Neural progenitor cell (in vitro differentiated cells): ENCODE measurements around the gene RORC. TPM values are rescaled to one million over a fixed set of nuclear protein-coding genes. Genes with fewer than 3 reads are reported as not detected.

Experiments used
- DNase-seq: peaks from one replicate; pipeline ENCODE4 v3.0.0-alpha.2; 2016; ENCODE audit warnings: low spot score
- H2AFZ ChIP-seq: fragments of 200-600 bp; sonication (generic); replicated peaks from 2 replicates; pipeline ENCODE4 v1.6.1; 2016; ENCODE audit warnings: antibody characterized with exemption
- H3F3A ChIP-seq: fragments of 200-600 bp; sonication (generic); 2 replicates; pipeline ENCODE4 v1.6.1; 2016; ENCODE audit warnings: antibody characterized with exemption, low read depth
- H3K27ac ChIP-seq: fragments of 200-600 bp; sonication (generic); 2 replicates; pipeline ENCODE4 v1.5.1; 2016; ENCODE audit warnings: mild to moderate bottlenecking
- H3K27me3 ChIP-seq: fragments of 200-600 bp; sonication (generic); 2 replicates; pipeline ENCODE4 v1.6.1; 2016; ENCODE audit warnings: mild to moderate bottlenecking, moderate library complexity
- H3K36me3 ChIP-seq: fragments of 200-600 bp; sonication (generic); 2 replicates; pipeline ENCODE4 v1.5.1; 2016
- H3K4me1 ChIP-seq: fragments of 200-600 bp; sonication (generic); 2 replicates; pipeline ENCODE4 v1.6.1; 2016; ENCODE audit warnings: mixed run types
- H3K4me2 ChIP-seq: fragments of 200-600 bp; sonication (generic); 2 replicates; pipeline ENCODE4 v1.6.1; 2016
- H3K4me3 ChIP-seq: fragments of 200-600 bp; sonication (generic); 2 replicates; pipeline ENCODE4 v1.5.1; 2016
- H3K79me2 ChIP-seq: fragments of 200-600 bp; sonication (generic); 2 replicates; pipeline ENCODE4 v1.6.1; 2016; ENCODE audit warnings: low read depth
- H3K9ac ChIP-seq: fragments of 200-600 bp; sonication (generic); 2 replicates; pipeline ENCODE4 v1.6.1; 2016
- H3K9me3 ChIP-seq: fragments of 200-600 bp; sonication (generic); 2 replicates; pipeline ENCODE4 v1.5.1; 2016; ENCODE audit warnings: low read depth
- H4K20me1 ChIP-seq: fragments of 200-600 bp; sonication (generic); 2 replicates; pipeline ENCODE4 v1.6.1; 2016; ENCODE audit warnings: low read depth
- H3K27ac Mint-ChIP-seq: 3 replicates; pipeline ENCODE4 v1.8.0; 2021; ENCODE audit warnings: mixed read lengths
- H3K27me3 Mint-ChIP-seq: 2 replicates; pipeline ENCODE4 v1.8.0; 2022; ENCODE audit warnings: low read depth, mild to moderate bottlenecking, inconsistent platforms, moderate library complexity, mixed read lengths; ENCODE audit not compliant: insufficient read depth
- H3K36me3 Mint-ChIP-seq: 3 replicates; pipeline ENCODE4 v1.8.0; 2021; ENCODE audit warnings: mixed read lengths
- H3K4me1 Mint-ChIP-seq: 3 replicates; pipeline ENCODE4 v1.8.0; 2021; ENCODE audit warnings: mixed read lengths
- H3K4me3 Mint-ChIP-seq: 3 replicates; pipeline ENCODE4 v1.8.0; 2021; ENCODE audit warnings: mild to moderate bottlenecking, moderate library complexity, mixed read lengths
- H3K9me3 Mint-ChIP-seq: 3 replicates; pipeline ENCODE4 v1.8.0; 2020; ENCODE audit warnings: mixed read lengths
- EZH2 ChIP-seq: fragments of 200-600 bp; sonication (generic); IDR thresholded peaks from 2 replicates; pipeline ENCODE4 v1.6.1; 2017; ENCODE audit warnings: antibody characterized with exemption, mild to moderate bottlenecking, moderate library complexity
- EZH2phosphoT487 ChIP-seq: fragments of 200-600 bp; sonication (generic); IDR thresholded peaks from 2 replicates; pipeline ENCODE4 v1.6.1; 2017; ENCODE audit warnings: antibody characterized with exemption
- total RNA-seq: library from RNA; depleted of rRNA; stranded (reverse); fragments of >200 nt; gene quantifications from 2 replicates; pipeline ENCODE4 v1.2.3, GENCODE V29; 2015; ENCODE audit warnings: low replicate concordance
- TF ChIP-seq, protein P1 (sequence below): fragments of 200-600 bp; sonication (generic); IDR thresholded peaks from 2 replicates; pipeline ENCODE4 v1.5.1; 2017; ENCODE audit warnings: antibody characterized with exemption, mild to moderate bottlenecking

RORC gene
- total RNA-seq, 1 donor from 2014 or later, result not detected

DNA sequence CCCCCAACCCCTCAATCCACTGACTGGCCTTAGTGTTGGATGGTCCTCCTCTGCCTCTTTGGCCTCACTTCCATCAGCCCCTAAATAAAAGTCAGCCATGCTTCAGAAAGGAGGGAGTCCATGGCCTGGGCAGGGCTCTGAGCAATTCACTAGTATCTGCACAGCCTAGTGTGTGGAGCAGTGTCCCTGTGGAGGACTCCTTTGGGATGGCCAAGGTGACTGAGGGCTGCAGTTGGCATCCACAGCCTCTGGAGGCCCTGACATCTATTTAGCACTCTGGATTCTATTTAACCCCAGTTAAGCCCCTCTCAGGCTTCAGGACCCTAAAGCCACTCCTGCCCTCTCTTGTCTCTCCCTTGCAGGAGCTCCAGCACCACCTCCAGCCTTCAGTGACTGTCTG, 18.3 kb upstream of the RORC start:
- H2AFZ ChIP-seq, result no peak overlapping the region
- no peaks in the 10 kb centered on the region for H3K79me2 ChIP-seq
- Mint-ChIP-seq H3K36me3 (no peaks in the 10 kb centered on the region), H3K9me3 (no peaks in the 10 kb centered on the region), H3K27me3 (peaks cover 13% of the 10 kb centered on the region), H3K27ac (no peak overlapping the region), H3K4me3 (no peak overlapping the region), H3K4me1 (peaks cover 7% of the 10 kb centered on the region)
- no peaks in the 10 kb centered on the region for H3K36me3 ChIP-seq
- H3K9me3 ChIP-seq, result no peaks in the 10 kb centered on the region
- TF ChIP-seq, protein P1, sequence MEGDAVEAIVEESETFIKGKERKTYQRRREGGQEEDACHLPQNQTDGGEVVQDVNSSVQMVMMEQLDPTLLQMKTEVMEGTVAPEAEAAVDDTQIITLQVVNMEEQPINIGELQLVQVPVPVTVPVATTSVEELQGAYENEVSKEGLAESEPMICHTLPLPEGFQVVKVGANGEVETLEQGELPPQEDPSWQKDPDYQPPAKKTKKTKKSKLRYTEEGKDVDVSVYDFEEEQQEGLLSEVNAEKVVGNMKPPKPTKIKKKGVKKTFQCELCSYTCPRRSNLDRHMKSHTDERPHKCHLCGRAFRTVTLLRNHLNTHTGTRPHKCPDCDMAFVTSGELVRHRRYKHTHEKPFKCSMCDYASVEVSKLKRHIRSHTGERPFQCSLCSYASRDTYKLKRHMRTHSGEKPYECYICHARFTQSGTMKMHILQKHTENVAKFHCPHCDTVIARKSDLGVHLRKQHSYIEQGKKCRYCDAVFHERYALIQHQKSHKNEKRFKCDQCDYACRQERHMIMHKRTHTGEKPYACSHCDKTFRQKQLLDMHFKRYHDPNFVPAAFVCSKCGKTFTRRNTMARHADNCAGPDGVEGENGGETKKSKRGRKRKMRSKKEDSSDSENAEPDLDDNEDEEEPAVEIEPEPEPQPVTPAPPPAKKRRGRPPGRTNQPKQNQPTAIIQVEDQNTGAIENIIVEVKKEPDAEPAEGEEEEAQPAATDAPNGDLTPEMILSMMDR, result no peak
- TF ChIP-seq EZH2 (no peak), EZH2phosphoT487 (no peak)
- H3K9ac ChIP-seq, result no peak overlapping the region
- H3K4me3 ChIP-seq, result no peak overlapping the region
- no peak for DNase-seq
- H3K27ac ChIP-seq, result no peak overlapping the region
- no peak overlapping the region for H3K4me2 ChIP-seq
- H3K27me3 ChIP-seq, result no peaks in the 10 kb centered on the region
- peaks cover 4% of the 10 kb centered on the region for H3K4me1 ChIP-seq
- H4K20me1 ChIP-seq, result no peaks in the 10 kb centered on the region
- no peaks in the 10 kb centered on the region for H3F3A ChIP-seq

GRCh38 chr1:151849126-151849525, 17.5 kb upstream of the RORC start:
- Histone ChIP-seq H4K20me1 (no peaks in the 10 kb centered on the region), H2AFZ (no peak overlapping the region), H3K27ac (no peak overlapping the region), H3K36me3 (no peaks in the 10 kb centered on the region), H3K4me1 (peaks cover 4% of the 10 kb centered on the region), H3K4me2 (no peak overlapping the region), H3K79me2 (no peaks in the 10 kb centered on the region), H3K9ac (no peak overlapping the region), H3K9me3 (no peaks in the 10 kb centered on the region), H3K27me3 (no peaks in the 10 kb centered on the region), H3F3A (no peaks in the 10 kb centered on the region), H3K4me3 (no peak overlapping the region)
- H3K36me3 Mint-ChIP-seq, result no peaks in the 10 kb centered on the region
- no peak overlapping the region for H3K27ac Mint-ChIP-seq
- TF ChIP-seq, protein P1, result no peak
- no peak for TF ChIP-seq EZH2phosphoT487
- TF ChIP-seq EZH2, result no peak
- peaks cover 13% of the 10 kb centered on the region for H3K27me3 Mint-ChIP-seq
- peaks cover 7% of the 10 kb centered on the region for H3K4me1 Mint-ChIP-seq
- no peaks in the 10 kb centered on the region for H3K9me3 Mint-ChIP-seq
- no peak for DNase-seq
- no peak overlapping the region for H3K4me3 Mint-ChIP-seq

DNA sequence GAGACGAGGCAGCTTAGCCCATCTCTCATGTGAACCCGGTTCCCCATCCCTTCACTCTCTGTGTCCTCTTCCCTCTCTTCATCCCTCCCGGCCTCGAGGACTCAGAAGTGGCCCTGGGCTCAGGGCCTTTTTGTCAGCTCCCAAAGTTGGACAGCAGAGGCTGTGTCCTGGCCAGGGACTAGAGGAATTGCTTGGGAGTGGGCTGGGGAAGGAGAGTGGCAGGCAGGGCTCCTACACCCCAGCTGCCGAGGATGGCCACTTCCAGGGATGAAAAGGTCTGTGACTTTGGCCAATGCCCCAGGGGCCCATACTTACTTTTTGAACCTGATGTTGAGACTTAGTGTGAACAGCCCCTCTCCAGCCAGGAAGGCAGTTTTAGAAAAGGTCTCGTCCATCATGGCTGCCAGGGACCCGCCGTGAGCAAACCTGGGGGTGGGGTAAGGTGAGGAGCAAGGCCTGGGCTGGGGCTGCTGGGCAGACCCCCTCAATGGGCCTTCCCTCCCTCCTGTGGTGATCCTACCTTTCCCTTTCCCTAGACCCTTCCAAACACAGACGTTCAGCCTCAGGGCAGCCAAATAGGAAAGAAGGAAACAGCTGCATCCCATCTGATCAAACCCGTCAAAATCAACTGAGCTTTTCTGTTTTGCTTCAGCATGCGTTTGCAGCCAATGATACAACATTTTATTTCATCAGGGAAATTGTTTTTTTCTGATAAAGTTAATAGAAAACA, 16.4 kb upstream of the RORC start:
- no peaks in the 10 kb centered on the region for H3K27me3 ChIP-seq
- TF ChIP-seq, protein P1, result no peak
- TF ChIP-seq EZH2 (no peak), EZH2phosphoT487 (no peak)
- Mint-ChIP-seq H3K27ac (no peak overlapping the region), H3K4me3 (no peak overlapping the region), H3K36me3 (no peaks in the 10 kb centered on the region), H3K9me3 (no peaks in the 10 kb centered on the region), H3K27me3 (peaks cover 13% of the 10 kb centered on the region), H3K4me1 (peaks cover 7% of the 10 kb centered on the region)
- H3K36me3 ChIP-seq, result no peaks in the 10 kb centered on the region
- H3K9ac ChIP-seq, result no peak overlapping the region
- no peaks in the 10 kb centered on the region for H3K9me3 ChIP-seq
- no peaks in the 10 kb centered on the region for H3F3A ChIP-seq
- H4K20me1 ChIP-seq, result no peaks in the 10 kb centered on the region
- H3K27ac ChIP-seq, result no peak overlapping the region
- no peak for DNase-seq
- no peak overlapping the region for H3K4me2 ChIP-seq
- H3K4me1 ChIP-seq, result peaks cover 4% of the 10 kb centered on the region
- H2AFZ ChIP-seq, result no peak overlapping the region
- no peaks in the 10 kb centered on the region for H3K79me2 ChIP-seq
- H3K4me3 ChIP-seq, result no peak overlapping the region
